Loucy (cell line): Measurements from ENCODE around the gene MOGAT1.

ENCODE experiments used
- H2AFZ ChIP-seq: fragments of 200-600 bp; sonication (generic); 2 replicates; pipeline ENCODE4 v1.6.0; 2016; ENCODE audit warnings: antibody characterized with exemption, mild to moderate bottlenecking, low read length, moderate library complexity
- H3F3A ChIP-seq: fragments of 200-600 bp; 2 replicates; pipeline ENCODE4 v1.6.0; 2016; ENCODE audit warnings: antibody characterized with exemption, low read depth, mild to moderate bottlenecking
- H3K27me3 ChIP-seq: fragments of 200-600 bp; sonication (generic); 2 replicates; pipeline ENCODE4 v1.6.1; 2014; ENCODE audit warnings: low read length, mild to moderate bottlenecking; ENCODE audit not compliant: insufficient read depth, poor library complexity, severe bottlenecking
- H3K36me3 ChIP-seq: fragments of 200-600 bp; sonication (generic); 2 replicates; pipeline ENCODE4 v1.6.1; 2016; ENCODE audit warnings: low read length; ENCODE audit not compliant: insufficient read depth
- H3K4me1 ChIP-seq: fragments of 200-600 bp; sonication (generic); 2 replicates; pipeline ENCODE4 v1.5.1; 2014; ENCODE audit warnings: low read length, mild to moderate bottlenecking; ENCODE audit not compliant: insufficient read depth, poor library complexity, severe bottlenecking
- H3K4me2 ChIP-seq: fragments of 200-600 bp; sonication (generic); 2 replicates; pipeline ENCODE4 v1.6.0; 2014; ENCODE audit warnings: antibody characterized with exemption, low read length, low read depth, mild to moderate bottlenecking; ENCODE audit not compliant: poor library complexity, severe bottlenecking
- H3K4me3 ChIP-seq: fragments of 200-600 bp; sonication (generic); 2 replicates; pipeline ENCODE4 v1.5.1; 2014; ENCODE audit warnings: low read length, mild to moderate bottlenecking, mixed read lengths; ENCODE audit not compliant: poor library complexity, severe bottlenecking
- H3K79me2 ChIP-seq: fragments of 200-600 bp; sonication (generic); 2 replicates; pipeline ENCODE4 v1.6.1; 2014; ENCODE audit warnings: low read length; ENCODE audit not compliant: insufficient read depth
- H3K9ac ChIP-seq: fragments of 200-600 bp; sonication (generic); 2 replicates; pipeline ENCODE4 v1.6.0; 2014; ENCODE audit warnings: mild to moderate bottlenecking, low read depth, low read length, moderate library complexity; ENCODE audit not compliant: poor library complexity, severe bottlenecking
- H3K9me2 ChIP-seq: fragments of 200-600 bp; sonication (generic); replicated peaks from 2 replicates; pipeline ENCODE4 v1.6.1; 2016; ENCODE audit warnings: low read depth, low read length, mixed read lengths
- H3K9me3 ChIP-seq: fragments of 200-600 bp; sonication (generic); 2 replicates; pipeline ENCODE4 v1.6.1; 2014; ENCODE audit warnings: mild to moderate bottlenecking, antibody characterized with exemption, low read length, low read depth; ENCODE audit not compliant: insufficient read depth
- H4K20me1 ChIP-seq: fragments of 200-600 bp; sonication (generic); 2 replicates; pipeline ENCODE4 v1.6.0; 2014; ENCODE audit warnings: antibody characterized with exemption, low read length, mild to moderate bottlenecking; ENCODE audit not compliant: insufficient read depth, poor library complexity, severe bottlenecking
- EZH2phosphoT487 ChIP-seq: fragments of 200-600 bp; IDR thresholded peaks from 2 replicates; pipeline ENCODE4 v1.6.1; 2018; ENCODE audit warnings: antibody characterized with exemption, mild to moderate bottlenecking, moderate library complexity, borderline replicate concordance
- TF ChIP-seq, protein P1 (sequence below): fragments of 200-600 bp; sonication (generic); conservative IDR thresholded peaks from 2 replicates; pipeline ENCODE4 v1.5.1; 2014; ENCODE audit warnings: mild to moderate bottlenecking, antibody characterized with exemption, low read length

The MOGAT1 gene

DNA sequence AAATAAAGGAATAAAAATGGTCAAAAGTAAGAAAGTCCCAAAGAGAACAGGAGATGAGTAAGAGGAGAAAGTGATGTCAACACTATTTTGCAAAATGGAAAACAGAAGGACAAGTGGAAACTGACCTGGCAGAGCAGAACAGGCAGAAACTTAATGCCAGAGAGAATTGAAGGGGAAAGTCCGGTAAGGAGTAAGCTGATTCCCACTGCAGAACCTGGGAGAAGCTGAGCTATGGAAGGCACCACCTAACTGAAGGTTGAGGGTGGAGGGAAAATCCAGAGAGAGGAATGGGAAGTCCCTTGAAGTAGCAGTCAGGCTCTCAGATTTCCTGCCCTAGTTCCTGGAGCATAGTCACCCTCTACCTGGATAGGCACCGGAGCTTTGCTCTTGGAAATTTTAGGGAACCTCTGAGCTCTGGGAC is 59.8 kb downstream of the MOGAT1 start:
- Histone ChIP-seq H3K4me2 (no peak overlapping the region), H3K9me3 (no peaks in the 10 kb centered on the region), H3K27me3 (no peaks in the 10 kb centered on the region), H3K9ac (no peak overlapping the region), H4K20me1 (no peaks in the 10 kb centered on the region), H2AFZ (no peak overlapping the region), H3F3A (no peaks in the 10 kb centered on the region), H3K36me3 (no peaks in the 10 kb centered on the region), H3K4me3 (no peak overlapping the region), H3K79me2 (no peaks in the 10 kb centered on the region), H3K9me2 (no peaks in the 10 kb centered on the region), H3K4me1 (no peaks in the 10 kb centered on the region)
- no peak for TF ChIP-seq EZH2phosphoT487
- TF ChIP-seq, protein P1, sequence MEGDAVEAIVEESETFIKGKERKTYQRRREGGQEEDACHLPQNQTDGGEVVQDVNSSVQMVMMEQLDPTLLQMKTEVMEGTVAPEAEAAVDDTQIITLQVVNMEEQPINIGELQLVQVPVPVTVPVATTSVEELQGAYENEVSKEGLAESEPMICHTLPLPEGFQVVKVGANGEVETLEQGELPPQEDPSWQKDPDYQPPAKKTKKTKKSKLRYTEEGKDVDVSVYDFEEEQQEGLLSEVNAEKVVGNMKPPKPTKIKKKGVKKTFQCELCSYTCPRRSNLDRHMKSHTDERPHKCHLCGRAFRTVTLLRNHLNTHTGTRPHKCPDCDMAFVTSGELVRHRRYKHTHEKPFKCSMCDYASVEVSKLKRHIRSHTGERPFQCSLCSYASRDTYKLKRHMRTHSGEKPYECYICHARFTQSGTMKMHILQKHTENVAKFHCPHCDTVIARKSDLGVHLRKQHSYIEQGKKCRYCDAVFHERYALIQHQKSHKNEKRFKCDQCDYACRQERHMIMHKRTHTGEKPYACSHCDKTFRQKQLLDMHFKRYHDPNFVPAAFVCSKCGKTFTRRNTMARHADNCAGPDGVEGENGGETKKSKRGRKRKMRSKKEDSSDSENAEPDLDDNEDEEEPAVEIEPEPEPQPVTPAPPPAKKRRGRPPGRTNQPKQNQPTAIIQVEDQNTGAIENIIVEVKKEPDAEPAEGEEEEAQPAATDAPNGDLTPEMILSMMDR = no peak

DNA sequence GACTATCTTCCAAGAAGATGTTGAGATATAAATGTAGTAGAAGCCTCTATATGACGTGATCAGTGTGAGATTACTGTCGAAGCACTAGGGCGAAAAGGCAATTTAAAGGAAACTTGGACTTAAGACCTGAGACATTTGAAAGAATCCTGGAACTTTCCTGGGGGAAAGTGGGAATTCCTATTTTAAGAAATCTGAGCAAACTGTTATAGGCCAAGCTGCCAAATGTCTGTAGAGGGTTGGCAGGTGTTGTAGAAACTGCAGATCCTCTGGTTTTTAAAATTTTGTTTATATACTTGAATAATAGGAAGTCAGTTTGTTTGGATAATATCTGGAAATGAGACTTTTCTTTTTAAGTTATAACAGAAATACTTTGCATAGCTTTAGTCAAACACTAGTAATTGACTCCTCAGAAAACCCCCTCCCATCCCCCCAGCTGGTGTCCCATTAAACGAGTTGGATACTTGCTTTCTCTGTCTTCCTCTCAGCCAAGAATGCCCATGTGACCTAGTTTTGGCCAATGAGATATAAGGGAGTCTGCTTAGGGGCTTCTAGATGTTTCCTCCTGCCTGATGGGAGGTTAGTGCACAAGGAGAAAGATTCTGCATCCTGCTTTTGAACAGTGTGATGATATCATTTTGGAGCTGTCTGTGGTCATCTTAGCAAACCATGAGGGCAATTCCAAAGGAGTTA is 61.2 kb downstream of the MOGAT1 start:
- Histone ChIP-seq H3K79me2 (no peaks in the 10 kb centered on the region), H3K36me3 (no peaks in the 10 kb centered on the region), H4K20me1 (no peaks in the 10 kb centered on the region), H3K27me3 (no peaks in the 10 kb centered on the region), H3K4me3 (no peak overlapping the region), H3K9me3 (no peaks in the 10 kb centered on the region), H3F3A (no peaks in the 10 kb centered on the region), H3K9ac (no peak overlapping the region), H3K4me2 (no peak overlapping the region), H2AFZ (no peak overlapping the region), H3K4me1 (no peaks in the 10 kb centered on the region), H3K9me2 (no peaks in the 10 kb centered on the region)
- no peak for TF ChIP-seq EZH2phosphoT487
- TF ChIP-seq, protein P1 = no peak

DNA sequence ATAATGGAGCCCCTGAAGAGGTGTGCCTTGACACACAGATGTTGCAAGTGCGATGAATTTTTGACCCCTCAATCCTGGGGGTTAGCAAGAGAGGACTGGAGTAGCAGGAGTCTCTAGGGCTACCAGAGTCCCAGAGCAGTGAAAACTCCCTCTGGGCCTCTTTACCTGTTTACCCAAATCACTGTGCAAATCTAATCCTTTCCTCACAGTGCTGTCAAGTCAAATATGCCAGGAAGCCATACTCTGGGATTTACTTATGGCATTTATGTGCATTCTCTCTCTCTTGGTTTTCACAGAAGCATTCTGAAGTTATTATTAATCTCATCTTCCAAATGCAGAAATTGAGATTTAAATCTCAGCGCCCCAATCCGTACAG is 62.0 kb downstream of the MOGAT1 start:
- no peak overlapping the region for H3K4me2 ChIP-seq
- TF ChIP-seq EZH2phosphoT487 = no peak
- TF ChIP-seq, protein P1 = no peak
- no peaks in the 10 kb centered on the region for H3K36me3 ChIP-seq

More for the DNA sequence above, 62.0 kb downstream of the MOGAT1 start:
- Histone ChIP-seq H3K4me1 (no peaks in the 10 kb centered on the region), H3K9me2 (no peaks in the 10 kb centered on the region), H3K27me3 (no peaks in the 10 kb centered on the region), H3K79me2 (no peaks in the 10 kb centered on the region), H2AFZ (no peak overlapping the region), H3K9me3 (no peaks in the 10 kb centered on the region), H4K20me1 (no peaks in the 10 kb centered on the region), H3K9ac (no peak overlapping the region), H3F3A (no peaks in the 10 kb centered on the region), H3K4me3 (no peak overlapping the region)
